ENCODE data around the gene SPOCK1.

DNA sequence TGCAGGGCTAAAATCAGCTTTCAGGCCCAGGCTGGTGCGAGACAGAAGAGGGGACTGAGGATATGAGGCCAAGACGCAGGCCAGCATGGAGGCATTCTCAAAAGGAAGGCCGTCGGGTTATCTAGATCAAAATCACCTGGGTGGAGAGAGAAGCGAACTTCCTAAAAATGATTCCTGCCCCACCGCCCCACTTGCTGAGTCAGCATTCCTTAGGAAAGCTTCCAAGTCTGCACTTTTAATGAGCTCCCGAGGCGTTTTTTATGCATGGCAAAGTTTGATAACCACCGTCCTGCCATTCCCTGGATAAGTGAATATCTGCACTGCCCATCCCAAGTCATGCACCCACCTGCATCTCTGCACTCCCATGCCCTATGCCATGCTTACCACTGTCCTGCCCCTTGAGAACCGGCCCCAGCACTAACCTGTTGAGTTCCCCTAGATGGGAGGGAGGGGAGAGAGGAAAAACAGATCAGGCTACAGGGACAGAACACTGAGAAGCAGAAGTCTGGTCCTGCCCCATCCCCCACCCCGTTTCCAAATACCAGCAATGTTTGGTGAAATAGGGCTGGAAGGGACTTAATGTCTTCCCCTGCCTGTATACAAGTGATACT is 1.6 kb upstream of the SPOCK1 start:
- TF ChIP-seq SIN3A (IDR thresholded peaks at IDR 0.05; ENCODE audit: borderline replicate concordance in 2 of 2, control insufficient read depth in 1 of 2, low read depth in 2 of 2, low read length in 2 of 2) (no peak), HCFC1 (IDR thresholded peaks at IDR 0.05; ENCODE audit: low read depth, low read length) (no peak), NR2C2 (CRISPR knock-in tag; IDR thresholded peaks at IDR 0.05) (no peak), NR2C2 (tag; IDR thresholded peaks at IDR 0.05) (no peak), ZNF408 (CRISPR knock-in tag; IDR thresholded peaks at IDR 0.05; ENCODE audit: low read depth) (no peak), HMGN3 (IDR thresholded peaks at IDR 0.05; ENCODE audit: borderline replicate concordance, extremely low read depth, insufficient read length, low read depth, low read length) (no peak), JUND (IDR thresholded peaks at IDR 0.05; ENCODE audit: borderline replicate concordance, low read depth, low read length) (no peak), JUND (tag; IDR thresholded peaks at IDR 0.05; ENCODE audit: borderline replicate concordance, low read depth, low read length) (no peak), BCL6 (CRISPR knock-in tag; IDR thresholded peaks at IDR 0.05) (no peak), ZNF830 (CRISPR knock-in tag; IDR thresholded peaks at IDR 0.05) (no peak), ZNF24 (IDR thresholded peaks at IDR 0.05) (no peak)
- TF ChIP-seq, protein P1, sequence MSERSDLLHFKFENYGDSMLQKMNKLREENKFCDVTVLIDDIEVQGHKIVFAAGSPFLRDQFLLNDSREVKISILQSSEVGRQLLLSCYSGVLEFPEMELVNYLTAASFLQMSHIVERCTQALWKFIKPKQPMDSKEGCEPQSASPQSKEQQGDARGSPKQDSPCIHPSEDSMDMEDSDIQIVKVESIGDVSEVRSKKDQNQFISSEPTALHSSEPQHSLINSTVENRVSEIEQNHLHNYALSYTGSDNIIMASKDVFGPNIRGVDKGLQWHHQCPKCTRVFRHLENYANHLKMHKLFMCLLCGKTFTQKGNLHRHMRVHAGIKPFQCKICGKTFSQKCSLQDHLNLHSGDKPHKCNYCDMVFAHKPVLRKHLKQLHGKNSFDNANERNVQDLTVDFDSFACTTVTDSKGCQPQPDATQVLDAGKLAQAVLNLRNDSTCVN (CRISPR knock-in tag; IDR thresholded peaks at IDR 0.05): no peak
- TF ChIP-seq, protein P2, sequence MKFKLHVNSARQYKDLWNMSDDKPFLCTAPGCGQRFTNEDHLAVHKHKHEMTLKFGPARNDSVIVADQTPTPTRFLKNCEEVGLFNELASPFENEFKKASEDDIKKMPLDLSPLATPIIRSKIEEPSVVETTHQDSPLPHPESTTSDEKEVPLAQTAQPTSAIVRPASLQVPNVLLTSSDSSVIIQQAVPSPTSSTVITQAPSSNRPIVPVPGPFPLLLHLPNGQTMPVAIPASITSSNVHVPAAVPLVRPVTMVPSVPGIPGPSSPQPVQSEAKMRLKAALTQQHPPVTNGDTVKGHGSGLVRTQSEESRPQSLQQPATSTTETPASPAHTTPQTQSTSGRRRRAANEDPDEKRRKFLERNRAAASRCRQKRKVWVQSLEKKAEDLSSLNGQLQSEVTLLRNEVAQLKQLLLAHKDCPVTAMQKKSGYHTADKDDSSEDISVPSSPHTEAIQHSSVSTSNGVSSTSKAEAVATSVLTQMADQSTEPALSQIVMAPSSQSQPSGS (CRISPR knock-in tag; IDR thresholded peaks at IDR 0.05): no peak
